SIG-M5 (cell line): ENCODE results near the gene SEC63.
"Not testable (repeated sequence)": the region's sequence is repeated elsewhere in the genome, so short reads cannot be mapped to it uniquely, and the experiment has no call there.

ENCODE experiments used
- DNase-seq: peaks from one replicate; lab custom pipeline; 2025; lab: John Stamatoyannopoulos, UW

The SEC63 gene

DNA sequence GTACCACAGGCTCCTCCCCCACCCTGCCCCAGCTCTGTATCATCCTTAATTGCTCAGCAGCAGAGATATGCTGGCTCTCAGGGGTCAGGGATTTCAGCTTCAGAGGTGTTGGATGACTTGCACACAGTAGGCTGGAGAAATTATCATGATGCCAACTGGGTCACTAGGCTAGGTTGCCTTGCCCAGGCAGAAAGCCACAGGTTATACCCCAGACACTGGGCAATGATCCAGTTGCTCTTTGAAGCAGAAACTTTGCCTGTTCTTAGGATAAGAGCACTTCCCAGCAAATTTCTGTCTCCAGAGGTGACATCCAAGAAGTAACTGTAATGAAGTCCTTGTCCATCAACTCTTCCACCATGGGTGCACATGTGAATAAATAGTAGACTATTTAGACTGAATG lies 95.6 kb downstream of the SEC63 start:
- no peak for DNase-seq

GRCh38 chr6:107860963-107861362 lies 97.0 kb downstream of the SEC63 start:
- DNase-seq: not testable (repeated sequence)

DNA sequence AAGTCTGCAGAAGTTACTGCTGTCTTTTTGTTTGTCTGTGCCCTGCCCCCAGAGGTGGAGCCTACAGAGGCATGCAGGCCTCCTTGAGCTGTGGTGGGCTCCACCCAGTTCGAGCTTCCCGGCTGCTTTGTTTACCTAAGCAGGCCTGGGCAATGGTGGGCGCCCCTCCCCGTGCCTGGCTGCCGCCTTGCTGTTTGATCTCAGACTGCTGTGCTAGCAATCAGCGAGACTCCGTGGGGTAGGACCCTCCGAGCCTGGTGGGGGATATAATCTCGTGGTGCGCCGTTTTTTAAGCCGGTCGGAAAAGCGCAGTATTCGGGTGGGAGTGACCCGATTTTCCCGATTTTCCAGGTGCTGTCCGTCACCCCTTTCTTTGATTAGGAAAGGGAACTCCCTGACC lies 97.9 kb downstream of the SEC63 start:
- not testable (repeated sequence) for DNase-seq

DNA sequence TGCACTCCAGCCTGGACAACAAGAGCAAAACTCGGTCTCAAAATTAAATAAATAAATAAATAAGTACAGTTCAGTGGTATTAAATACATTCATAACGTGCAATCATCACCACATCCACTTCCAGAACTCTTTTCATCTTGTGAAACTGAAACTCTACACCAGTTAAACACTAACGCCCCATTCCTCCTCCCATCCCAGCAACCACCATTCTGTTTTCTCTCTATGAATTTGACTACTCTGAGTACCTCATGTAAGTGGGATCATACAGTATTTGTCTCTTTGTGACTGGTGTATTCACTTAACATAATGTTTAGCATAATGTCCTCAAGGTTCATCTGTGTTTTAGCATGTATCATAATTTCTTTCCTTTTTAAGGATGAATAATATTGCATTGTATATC lies 104.8 kb downstream of the SEC63 start:
- no peak for DNase-seq

- DNase-seq: no peak
These were observed 108.7 kb downstream of the SEC63 start for GRCh38 chr6:107849325-107849724.

- no peak for DNase-seq
These were observed 109.9 kb downstream of the SEC63 start for GRCh38 chr6:107847844-107848802.

GRCh38 chr6:107846262-107846795 lies 111.7 kb downstream of the SEC63 start:
- no peak for DNase-seq

DNA sequence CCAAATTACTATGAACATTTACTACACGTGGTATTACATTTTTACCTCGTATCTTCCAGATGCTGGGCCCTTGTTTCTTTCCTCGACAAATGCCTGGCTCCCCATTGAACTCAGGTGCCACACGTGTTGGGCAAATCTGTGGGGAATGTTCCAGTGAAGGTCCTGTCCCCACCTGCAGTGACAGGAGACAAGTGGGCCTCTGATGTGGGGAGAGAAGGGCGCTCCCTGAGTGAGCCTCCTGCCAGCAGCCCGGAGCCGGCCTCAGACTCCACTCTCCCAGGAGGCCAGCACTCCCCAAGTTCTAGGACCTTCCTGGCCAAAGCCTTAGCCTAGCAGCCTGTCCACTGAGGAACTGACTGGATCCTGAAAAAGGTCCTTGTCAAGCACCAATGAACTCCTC lies 112.2 kb downstream of the SEC63 start:
- DNase-seq: no peak

DNA sequence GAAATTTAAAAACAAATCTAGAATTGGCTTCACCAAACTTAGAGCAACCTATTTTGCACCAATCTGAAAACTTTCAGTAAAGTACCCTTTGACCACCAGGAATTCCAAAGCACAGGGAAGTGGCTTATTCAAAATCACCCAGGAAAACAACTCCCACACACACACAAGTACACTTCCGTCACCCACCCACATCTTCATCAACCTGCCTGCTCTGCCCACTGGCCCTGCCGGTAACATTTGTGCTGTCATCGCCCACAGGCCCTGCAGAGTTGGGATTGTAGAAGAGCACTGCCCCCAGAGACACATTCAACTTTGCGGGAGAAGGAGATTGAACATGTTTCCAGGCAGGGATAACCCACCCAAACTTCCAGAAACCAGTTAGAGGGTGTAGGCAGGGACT lies 114.6 kb downstream of the SEC63 start:
- DNase-seq: no peak

DNA sequence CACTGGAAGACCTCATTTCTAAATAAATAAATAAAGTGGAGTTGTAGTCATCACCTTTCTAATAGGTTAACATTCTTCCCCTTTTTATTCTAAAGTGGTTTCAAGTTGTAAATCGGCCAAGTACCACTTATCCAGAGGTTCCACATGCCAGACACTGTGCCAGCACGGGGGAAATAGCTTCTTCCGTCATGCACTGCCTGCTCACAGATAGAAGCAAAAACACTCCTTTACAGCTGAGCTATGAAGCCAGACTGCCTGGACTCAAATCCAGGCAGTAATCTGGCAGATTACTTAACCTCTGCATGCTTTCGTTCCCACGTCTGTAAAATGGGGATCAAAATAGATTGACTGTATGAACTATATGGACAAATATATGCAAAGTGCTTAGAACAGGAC lies 116.7 kb downstream of the SEC63 start:
- DNase-seq: no peak

DNA sequence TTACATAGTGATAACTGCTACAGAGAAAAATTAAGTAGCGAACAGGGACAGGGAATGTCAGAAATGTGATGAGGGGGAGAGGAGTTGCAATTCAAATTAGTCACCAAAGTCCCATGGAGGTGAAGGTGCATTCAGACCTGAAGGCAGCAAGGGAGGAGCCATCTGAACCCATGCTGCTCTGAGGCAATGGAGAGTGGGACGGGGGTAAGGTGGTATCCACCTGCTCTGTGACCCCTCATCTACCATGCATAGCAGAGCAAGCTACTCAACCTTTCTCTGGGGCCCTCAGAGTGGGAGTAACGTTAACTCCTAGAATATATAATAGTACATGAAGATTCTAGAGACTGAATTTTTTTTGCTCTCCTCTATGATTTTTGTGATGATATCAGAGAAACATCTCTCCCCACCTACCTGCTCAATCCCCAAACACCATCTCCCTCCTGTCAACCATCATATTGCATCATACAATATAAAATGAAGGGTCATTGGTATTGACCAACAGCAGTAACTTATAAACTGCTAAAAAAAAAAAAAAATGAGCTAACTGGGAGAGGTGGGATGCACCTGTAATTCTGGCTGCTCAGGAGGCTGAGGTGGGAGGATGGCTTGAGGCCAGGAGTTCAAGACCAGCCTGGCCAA lies 117.3 kb downstream of the SEC63 start:
- no peak for DNase-seq

DNA sequence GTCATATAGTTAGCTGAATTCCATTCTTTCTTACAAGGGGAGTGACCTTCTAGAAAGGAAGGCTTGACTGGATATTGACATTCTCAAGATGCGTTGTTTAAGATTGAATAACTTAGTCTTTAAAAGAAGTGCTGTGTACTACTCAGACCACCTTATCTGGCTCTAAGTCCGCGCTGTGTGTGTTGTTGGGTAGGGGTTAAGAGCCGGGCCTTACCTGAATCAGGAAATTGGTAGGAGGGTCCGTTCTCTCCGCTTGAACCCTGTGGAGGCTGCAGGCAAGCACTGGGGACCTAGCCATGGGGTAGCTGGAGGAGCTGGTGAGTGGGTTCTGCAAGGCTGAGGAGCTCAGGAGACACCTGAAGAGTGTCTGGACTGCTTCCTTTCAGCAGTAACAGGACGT lies 124.9 kb downstream of the SEC63 start:
- no peak for DNase-seq

GRCh38 chr6:107832151-107833056 lies 125.6 kb downstream of the SEC63 start:
- no peak for DNase-seq

GRCh38 chr6:107830060-107830459 lies 127.9 kb downstream of the SEC63 start:
- DNase-seq: no peak

- no peak for DNase-seq
These were observed 130.5 kb downstream of the SEC63 start for GRCh38 chr6:107827541-107827940.

DNA sequence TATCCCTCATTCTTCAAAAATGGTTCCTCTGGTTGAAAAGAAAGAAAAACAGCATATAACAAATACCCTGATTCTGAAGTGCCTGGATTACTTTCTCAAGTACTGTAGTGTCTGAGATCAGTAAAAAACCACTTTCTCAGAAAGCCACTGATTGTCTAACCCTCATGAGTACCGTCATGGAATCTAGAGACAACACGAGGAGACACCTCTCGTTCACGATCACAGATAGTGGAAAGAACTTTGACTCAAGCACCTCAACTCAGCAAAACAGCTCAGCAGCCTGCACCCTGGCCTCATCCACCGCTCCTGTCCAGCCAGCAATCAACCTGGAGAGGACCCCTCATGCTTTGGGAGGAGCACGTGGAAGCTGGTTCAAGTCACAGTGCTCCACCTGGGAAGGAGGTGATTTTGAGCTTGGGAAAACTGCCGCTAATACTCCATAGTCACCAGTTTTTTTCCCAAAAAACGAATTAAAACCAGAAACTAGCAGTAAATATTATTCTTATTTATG lies 134.9 kb downstream of the SEC63 start:
- DNase-seq: no peak

GRCh38 chr6:107822176-107823046 lies 135.6 kb downstream of the SEC63 start:
- DNase-seq: no peak

GRCh38 chr6:107821591-107821990 lies 136.4 kb downstream of the SEC63 start:
- no peak for DNase-seq

GRCh38 chr6:107820338-107821261 lies 137.4 kb downstream of the SEC63 start:
- DNase-seq: no peak

DNA sequence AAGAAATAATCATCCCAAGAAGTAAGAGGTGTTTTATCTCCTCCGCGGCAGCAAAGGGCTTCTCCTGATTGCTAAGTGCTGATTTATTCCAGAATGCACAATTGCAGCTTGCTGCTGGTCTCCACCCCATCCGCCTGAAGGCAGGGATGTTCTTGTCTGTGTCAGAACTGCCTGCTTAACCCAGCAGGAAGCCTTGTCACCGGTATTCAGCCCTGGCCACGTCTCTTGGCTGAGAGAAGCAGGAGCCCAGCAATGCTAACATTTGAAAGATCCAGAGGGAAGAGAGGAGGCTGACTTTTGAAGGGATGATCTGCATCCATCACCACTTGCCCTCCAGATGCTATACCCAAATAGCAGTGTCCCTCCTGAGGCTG lies 138.1 kb downstream of the SEC63 start:
- DNase-seq: no peak
